Upper lobe of left lung (tissue), 6 donors: Measurements from ENCODE around the gene CUEDC2. TPM values are rescaled to one million over a fixed set of nuclear protein-coding genes. Genes with fewer than 3 reads are reported as not detected.
A peak's percentile ranks its signal among the peaks of the same experiment; 100 is the strongest.

Experiments
- ATAC-seq, 2 donors: fragments of 200-7000 bp; cut with Tn5 transposase; one replicate each; pipeline ENCODE4 v1.9.1; 2022; ENCODE audit warnings: mild to moderate bottlenecking in 2 of 2, moderate library complexity in 2 of 2; ENCODE audit not compliant: low FRiP score in 2 of 2
- DNase-seq, 2 donors: peaks; one replicate each; pipeline ENCODE4 v3.0.0-alpha.2; 2019 to 2020
- H3K27ac ChIP-seq, 4 donors: fragments of 200-600 bp; sonication (generic); one replicate each; pipeline ENCODE4 v1.5.1; 2016 to 2019
- H3K27me3 ChIP-seq, 4 donors: fragments of 200-600 bp; sonication (generic); one replicate each; pipeline ENCODE4 v1.5.1; 2017 to 2019
- H3K36me3 ChIP-seq, 4 donors: fragments of 200-600 bp; sonication (generic); one replicate each; pipeline ENCODE4 v1.5.1; 2016 to 2019
- H3K4me1 ChIP-seq, 4 donors: fragments of 200-600 bp; sonication (generic); one replicate each; pipeline ENCODE4 v1.5.1; 2018 to 2019
- H3K4me3 ChIP-seq, 4 donors: fragments of 200-600 bp; sonication (generic); one replicate each; pipeline ENCODE4 v1.5.1; 2017 to 2019; ENCODE audit warnings: mild to moderate bottlenecking in 2 of 4, moderate library complexity in 1 of 4
- H3K9me3 ChIP-seq, 4 donors: fragments of 200-600 bp; sonication (generic); one replicate each; pipeline ENCODE4 v1.5.1; 2018 to 2019
- EP300 ChIP-seq, 4 donors: sonication (generic); formaldehyde crosslinking; IDR thresholded peaks; one replicate each; pipeline ENCODE4 v1.5.1; 2017; ENCODE audit warnings: antibody characterized with exemption in 4 of 4, control low read depth in 2 of 4
- POLR2A ChIP-seq, 4 donors: fragments of 450-650 bp; IDR thresholded peaks; one replicate each; pipeline ENCODE4 v1.5.1; 2016 to 2017; ENCODE audit warnings: antibody characterized with exemption in 4 of 4, mild to moderate bottlenecking in 2 of 4
- POLR2AphosphoS5 ChIP-seq, 2 donors: sonication (generic); formaldehyde crosslinking; IDR thresholded peaks; one replicate each; pipeline ENCODE4 v1.5.1; 2017; ENCODE audit warnings: antibody characterized with exemption in 2 of 2
- WGBS, 2 donors: methylation state at CpG; one replicate each; pipeline ENCODE4 v1.1.5; 2017 to 2018; 5-methylcytosine and 5-hydroxymethylcytosine counted together
- total RNA-seq, 6 donors: library from RNA; depleted of rRNA in 4 of 6; stranded (reverse); fragments of >200 nt in 4 of 6; gene quantifications; one replicate each; pipeline versions ENCODE4 v1.1.0 to v1.2.1, GENCODE V29; 2016 to 2021
- TF ChIP-seq, protein P1 (sequence below), 6 experiments: fragments of 450-650 bp in 4 of 6; fragments of 200-600 bp in 2 of 6; sonication (generic) in 2 of 6; IDR thresholded peaks; one replicate each; pipeline ENCODE4 v1.5.1; 2016 to 2019; ENCODE audit warnings: antibody characterized with exemption in 6 of 6
- donor health status: DM: no; HTN: no; CAD: no; lungs with moderate emphysema.
- donor health status: DM: no; HTN: yes; CAD: no; lungs with severe emphysema.

CUEDC2 gene, protein sequence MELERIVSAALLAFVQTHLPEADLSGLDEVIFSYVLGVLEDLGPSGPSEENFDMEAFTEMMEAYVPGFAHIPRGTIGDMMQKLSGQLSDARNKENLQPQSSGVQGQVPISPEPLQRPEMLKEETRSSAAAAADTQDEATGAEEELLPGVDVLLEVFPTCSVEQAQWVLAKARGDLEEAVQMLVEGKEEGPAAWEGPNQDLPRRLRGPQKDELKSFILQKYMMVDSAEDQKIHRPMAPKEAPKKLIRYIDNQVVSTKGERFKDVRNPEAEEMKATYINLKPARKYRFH
- total RNA-seq: 10 to 100 TPM; 33.1 to 67.1 (median 46.5) TPM

DNA sequence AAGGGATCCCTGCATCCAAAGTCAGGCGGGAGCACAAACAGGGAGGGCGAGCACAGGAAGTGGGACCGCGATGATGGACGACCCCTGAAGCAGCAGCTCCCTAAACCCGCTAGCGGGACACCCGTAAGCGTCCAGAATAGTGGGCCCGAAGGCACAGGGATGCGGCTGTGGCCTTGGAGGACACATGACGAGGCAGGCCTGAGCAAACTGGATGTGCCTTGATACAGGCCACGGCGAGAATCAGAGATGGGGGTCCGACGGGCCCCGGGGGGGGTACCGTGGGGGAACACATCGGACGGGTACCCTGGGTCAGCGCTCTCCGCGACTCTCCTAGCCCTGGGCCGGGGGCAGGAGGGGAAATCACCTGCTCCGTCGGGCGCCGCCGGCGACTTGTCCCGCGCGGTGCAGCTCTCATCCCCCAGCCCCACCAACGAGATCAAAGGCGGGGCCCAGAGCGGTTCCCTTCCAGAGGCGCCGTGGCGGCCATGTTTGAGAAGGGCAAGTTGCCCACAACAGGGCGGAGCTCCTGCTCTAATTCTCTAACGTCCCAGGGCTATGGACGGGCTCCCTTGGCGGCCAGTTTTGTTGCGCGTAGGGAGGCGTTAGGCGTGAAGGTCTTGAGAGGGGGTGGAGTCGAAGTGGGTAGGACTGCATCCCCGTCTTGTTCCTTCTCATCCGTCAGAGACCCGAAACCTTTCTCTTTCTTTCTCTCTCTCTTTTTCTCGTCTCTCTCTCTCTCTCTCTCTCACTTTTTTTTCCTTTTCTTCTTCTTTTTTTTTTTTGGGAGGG, at the start of gene CUEDC2:
Gene CUEDC2, minus strand, starts transcription at position 413 of the 789 bp plus-strand sequence. CDS start 7,386 bp downstream, outside the sequence.
- H3K36me3 ChIP-seq: no peaks in the 10 kb centered on the region
- no peaks in the 10 kb centered on the region for H3K9me3 ChIP-seq
- peak; percentile 97 for DNase-seq
- WGBS, 2 donors: 0% methylated on average over 23 to 34 of the region's 52 CpGs
- ATAC-seq: peak; percentile 97
- H3K27me3 ChIP-seq: no peaks in the 10 kb centered on the region
- H3K4me1 ChIP-seq: peaks cover 22 to 47% (median 42%) of the 10 kb centered on the region in 4 donors
- H3K27ac ChIP-seq: peak within 1 kb of the TSS; percentile 68 to 94 (median 88)
- peak within 1 kb of the TSS; percentile 74 to 94 (median 86) for H3K4me3 ChIP-seq
- peak in 2 of 4 donors; percentile 14 to 64 for TF ChIP-seq POLR2A (IDR thresholded peaks at IDR 0.05)
- TF ChIP-seq EP300 (IDR thresholded peaks at IDR 0.05): peak in 1 of 4 donors; percentile 27
- peak; percentile 62 to 86 for TF ChIP-seq POLR2AphosphoS5 (IDR thresholded peaks at IDR 0.05)
- TF ChIP-seq, protein P1, sequence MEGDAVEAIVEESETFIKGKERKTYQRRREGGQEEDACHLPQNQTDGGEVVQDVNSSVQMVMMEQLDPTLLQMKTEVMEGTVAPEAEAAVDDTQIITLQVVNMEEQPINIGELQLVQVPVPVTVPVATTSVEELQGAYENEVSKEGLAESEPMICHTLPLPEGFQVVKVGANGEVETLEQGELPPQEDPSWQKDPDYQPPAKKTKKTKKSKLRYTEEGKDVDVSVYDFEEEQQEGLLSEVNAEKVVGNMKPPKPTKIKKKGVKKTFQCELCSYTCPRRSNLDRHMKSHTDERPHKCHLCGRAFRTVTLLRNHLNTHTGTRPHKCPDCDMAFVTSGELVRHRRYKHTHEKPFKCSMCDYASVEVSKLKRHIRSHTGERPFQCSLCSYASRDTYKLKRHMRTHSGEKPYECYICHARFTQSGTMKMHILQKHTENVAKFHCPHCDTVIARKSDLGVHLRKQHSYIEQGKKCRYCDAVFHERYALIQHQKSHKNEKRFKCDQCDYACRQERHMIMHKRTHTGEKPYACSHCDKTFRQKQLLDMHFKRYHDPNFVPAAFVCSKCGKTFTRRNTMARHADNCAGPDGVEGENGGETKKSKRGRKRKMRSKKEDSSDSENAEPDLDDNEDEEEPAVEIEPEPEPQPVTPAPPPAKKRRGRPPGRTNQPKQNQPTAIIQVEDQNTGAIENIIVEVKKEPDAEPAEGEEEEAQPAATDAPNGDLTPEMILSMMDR (IDR thresholded peaks at IDR 0.05): no peak

DNA sequence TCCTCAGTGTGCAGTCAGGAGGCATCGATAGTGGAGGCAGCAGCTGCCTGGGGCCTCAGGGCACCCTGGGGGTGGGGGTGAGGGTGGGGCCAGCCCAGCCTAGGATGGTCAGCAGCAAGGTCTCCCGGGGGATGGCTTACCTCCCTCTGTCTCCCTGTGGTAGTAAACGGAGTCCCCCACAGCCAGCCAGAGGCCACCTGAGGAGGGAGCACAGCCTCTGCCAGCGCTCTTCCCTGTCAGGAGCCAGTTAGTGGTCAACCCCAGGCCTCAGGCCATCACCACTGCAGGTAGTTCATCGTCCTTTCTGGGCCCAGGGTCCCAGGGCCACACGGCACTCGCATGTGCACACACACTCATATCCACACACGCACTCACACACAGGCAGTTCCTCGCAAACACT, 48.0 kb upstream of the CUEDC2 start:
- ATAC-seq: no peak
- Histone ChIP-seq H3K36me3 (peaks cover 47 to 79% (median 61%) of the 10 kb centered on the region in 4 donors), H3K27ac (no peak overlapping the region), H3K4me3 (no peak overlapping the region), H3K4me1 (peaks cover 0 to 14% (median 7%) of the 10 kb centered on the region in 4 donors), H3K9me3 (no peaks in the 10 kb centered on the region), H3K27me3 (no peaks in the 10 kb centered on the region)
- TF ChIP-seq POLR2A (IDR thresholded peaks at IDR 0.05): no peak
- TF ChIP-seq, protein P1 (IDR thresholded peaks at IDR 0.05): no peak
- no peak for TF ChIP-seq POLR2AphosphoS5 (IDR thresholded peaks at IDR 0.05)
- no peak for TF ChIP-seq EP300 (IDR thresholded peaks at IDR 0.05)
- no peak for DNase-seq
- 90 to 92% methylated on average over 5 to 8 of the region's 9 CpGs for WGBS, 2 donors

DNA sequence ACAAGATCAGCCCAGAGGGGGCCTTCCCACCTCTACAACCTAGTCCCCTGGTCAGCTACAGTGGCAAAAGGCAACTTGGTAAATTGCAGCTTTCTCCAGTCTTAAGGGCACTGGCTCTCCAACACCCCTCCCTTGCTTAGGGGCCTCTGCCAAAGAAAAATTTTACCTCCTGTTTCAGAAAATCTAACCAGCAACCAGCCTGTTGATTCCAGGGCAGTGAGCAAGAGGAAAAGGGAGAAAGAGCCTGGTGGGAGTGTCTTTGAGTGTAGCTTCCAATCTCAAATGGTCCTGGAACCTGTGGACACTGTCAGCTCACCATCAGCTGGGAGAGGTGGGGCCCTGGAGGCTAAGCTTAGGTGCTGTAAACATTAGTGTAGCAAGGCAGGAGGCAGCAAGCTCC, 47.3 kb upstream of the CUEDC2 start:
- DNase-seq: no peak
- Histone ChIP-seq H3K27ac (no peak overlapping the region), H3K4me1 (peaks cover 0 to 14% (median 7%) of the 10 kb centered on the region in 4 donors), H3K4me3 (no peak overlapping the region), H3K9me3 (no peaks in the 10 kb centered on the region), H3K27me3 (no peaks in the 10 kb centered on the region), H3K36me3 (peaks cover 40 to 72% (median 53%) of the 10 kb centered on the region in 4 donors)
- TF ChIP-seq POLR2A (IDR thresholded peaks at IDR 0.05) (no peak), POLR2AphosphoS5 (IDR thresholded peaks at IDR 0.05) (no peak), EP300 (IDR thresholded peaks at IDR 0.05) (no peak)
- TF ChIP-seq, protein P1 (IDR thresholded peaks at IDR 0.05): no peak
- no peak for ATAC-seq

DNA sequence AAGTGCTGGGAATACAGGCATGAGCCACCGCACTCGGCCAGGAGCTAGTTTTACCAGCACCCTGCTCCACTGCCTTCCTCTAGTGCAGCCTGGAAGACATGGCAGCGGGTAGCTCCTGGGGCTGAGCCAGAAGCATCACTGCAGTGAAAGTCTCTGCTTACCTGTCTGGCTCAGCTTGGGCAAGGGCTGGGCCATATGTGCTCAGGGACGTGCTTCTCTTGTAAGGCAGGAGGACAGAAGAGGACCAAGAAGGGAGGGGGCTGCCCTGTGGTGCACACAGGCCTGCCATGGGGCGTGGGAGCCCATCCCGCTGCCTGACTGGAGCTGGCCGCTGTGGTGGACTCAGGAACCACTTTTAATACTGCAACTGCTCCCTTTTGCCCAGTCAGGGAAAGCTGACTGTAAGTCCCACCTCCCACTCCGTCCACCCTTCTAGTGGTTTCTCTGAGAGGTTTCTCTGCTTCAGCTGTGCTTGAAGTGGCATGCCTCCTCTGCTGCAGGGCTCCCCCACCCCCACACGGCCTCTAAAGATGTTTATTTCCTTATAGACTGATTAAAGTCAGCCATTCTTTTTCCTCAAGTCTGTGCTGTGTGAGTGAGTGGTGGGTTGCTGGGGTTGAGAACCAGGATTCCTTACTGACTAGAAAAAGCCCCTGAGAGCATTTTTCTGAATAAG, 44.2 kb upstream of the CUEDC2 start:
- peaks cover 15 to 44% (median 26%) of the 10 kb centered on the region in 4 donors for H3K36me3 ChIP-seq
- peak overlapping the region; percentile 28 to 59 (median 54) for H3K27ac ChIP-seq
- no peaks in the 10 kb centered on the region for H3K27me3 ChIP-seq
- 55 to 58% methylated on average over 6 to 9 of the region's 9 CpGs for WGBS, 2 donors
- H3K4me3 ChIP-seq: no peak overlapping the region
- H3K9me3 ChIP-seq: no peaks in the 10 kb centered on the region
- DNase-seq (peak in 1 of 2 donors; percentile 87), ATAC-seq (peak in 1 of 2 donors; percentile 79)
- TF ChIP-seq, protein P1 (IDR thresholded peaks at IDR 0.05): no peak
- peak in 1 of 4 donors; percentile 50 for TF ChIP-seq POLR2A (IDR thresholded peaks at IDR 0.05)
- TF ChIP-seq POLR2AphosphoS5 (IDR thresholded peaks at IDR 0.05): peak in 1 of 2 donors; percentile 1
- no peak for TF ChIP-seq EP300 (IDR thresholded peaks at IDR 0.05)
- peaks cover 0 to 14% (median 7%) of the 10 kb centered on the region in 4 donors for H3K4me1 ChIP-seq
